Activated CD4-positive, alpha-beta memory T cell treated with anti-CD3 and anti-CD28 coated beads, Interleukin-2, amount 10 ng/mL, durations not matched to agents 7 days and 5 days (primary cell): ENCODE results near the gene KRT2. TPM values are rescaled to one million over a fixed set of nuclear protein-coding genes. Genes with fewer than 3 reads are reported as not detected.
"Not testable (repeated sequence)": the region's sequence is repeated elsewhere in the genome, so short reads cannot be mapped to it uniquely, and the experiment has no call there.

Experiments used
- CTCF ChIA-PET: fragments of 350-600 bp; sonication (Branson Sonifier 250); formaldehyde crosslinking; loops from one replicate; lab custom pipeline; 2021; ENCODE audit warnings: antibody characterized with exemption, inconsistent platforms; lab: Charles Lee
- POLR2A ChIA-PET: fragments of 350-600 bp; sonication (Branson Sonifier 250); formaldehyde crosslinking; loops from one replicate; lab custom pipeline; 2021; ENCODE audit warnings: antibody characterized with exemption; lab: Charles Lee
- DNase-seq: peaks from one replicate; pipeline ENCODE4 v3.0.0-alpha.2; 2020
- H3K27ac Mint-ChIP-seq: one replicate; pipeline ENCODE4 v1.8.0; 2021; ENCODE audit warnings: mild to moderate bottlenecking, mixed read lengths
- H3K27me3 Mint-ChIP-seq: one replicate; pipeline ENCODE4 v1.8.0; 2021; ENCODE audit warnings: mixed read lengths
- H3K36me3 Mint-ChIP-seq: one replicate; pipeline ENCODE4 v1.8.0; 2021; ENCODE audit warnings: low read depth, mixed read lengths
- H3K4me1 Mint-ChIP-seq: one replicate; pipeline ENCODE4 v1.8.0; 2021; ENCODE audit warnings: mixed read lengths
- H3K4me3 Mint-ChIP-seq: one replicate; pipeline ENCODE4 v1.8.0; 2021; ENCODE audit warnings: mild to moderate bottlenecking, mixed read lengths
- H3K9me3 Mint-ChIP-seq: one replicate; pipeline ENCODE4 v1.8.0; 2021; ENCODE audit warnings: mixed read lengths
- total RNA-seq, 2 experiments: library from RNA; stranded (reverse); gene quantifications; one replicate each; pipeline ENCODE4 v1.2.3, GENCODE V29; 2021

Gene KRT2
- total RNA-seq, 2 experiments from 2014 or later = not detected

- no peak for DNase-seq
- H3K9me3 Mint-ChIP-seq = no peaks in the 10 kb centered on the region
- H3K27ac Mint-ChIP-seq = no peak overlapping the region
- H3K36me3 Mint-ChIP-seq = no peaks in the 10 kb centered on the region
- no peaks in the 10 kb centered on the region for H3K4me1 Mint-ChIP-seq
- CTCF ChIA-PET = no interaction called here
- peaks cover 21% of the 10 kb centered on the region for H3K27me3 Mint-ChIP-seq
- POLR2A ChIA-PET = no interaction called here
- H3K4me3 Mint-ChIP-seq = no peak overlapping the region
Observed at GRCh38 chr12:52670961-52671360, 18.9 kb upstream of the KRT2 start.

GRCh38 chr12:52670506-52670905, 18.5 kb upstream of the KRT2 start:
- DNase-seq = no peak
- CTCF ChIA-PET = no interaction called here
- Mint-ChIP-seq H3K27ac (no peak overlapping the region), H3K4me1 (no peaks in the 10 kb centered on the region), H3K9me3 (no peaks in the 10 kb centered on the region), H3K36me3 (no peaks in the 10 kb centered on the region), H3K27me3 (peaks cover 18% of the 10 kb centered on the region), H3K4me3 (no peak overlapping the region)
- POLR2A ChIA-PET = no interaction called here

GRCh38 chr12:52669941-52670340, 17.9 kb upstream of the KRT2 start:
- CTCF ChIA-PET, H3K4me3 Mint-ChIP-seq, H3K4me1 Mint-ChIP-seq, POLR2A ChIA-PET, H3K9me3 Mint-ChIP-seq, DNase-seq, H3K36me3 Mint-ChIP-seq, H3K27ac Mint-ChIP-seq: not testable (repeated sequence)
- peaks cover 18% of the 10 kb centered on the region for H3K27me3 Mint-ChIP-seq

GRCh38 chr12:52669426-52669825, 17.4 kb upstream of the KRT2 start:
- CTCF ChIA-PET = no interaction called here
- no peak overlapping the region for H3K4me3 Mint-ChIP-seq
- H3K9me3 Mint-ChIP-seq = no peaks in the 10 kb centered on the region
- H3K36me3 Mint-ChIP-seq = no peaks in the 10 kb centered on the region
- peaks cover 18% of the 10 kb centered on the region for H3K27me3 Mint-ChIP-seq
- no peak for DNase-seq
- no peak overlapping the region for H3K27ac Mint-ChIP-seq
- H3K4me1 Mint-ChIP-seq = no peaks in the 10 kb centered on the region
- POLR2A ChIA-PET = no interaction called here

GRCh38 chr12:52667931-52668330, 15.9 kb upstream of the KRT2 start:
- no peak for DNase-seq
- ChIA-PET CTCF (no interaction called here), POLR2A (interaction anchor here (0.8 kb wide), 1 partner anchor 153 kb away, joined by 3 read pairs; no protein-coding TSS in a partner anchor)
- peaks cover 22% of the 10 kb centered on the region for H3K27me3 Mint-ChIP-seq
- H3K4me1 Mint-ChIP-seq = no peaks in the 10 kb centered on the region
- no peak overlapping the region for H3K4me3 Mint-ChIP-seq
- no peaks in the 10 kb centered on the region for H3K9me3 Mint-ChIP-seq
- no peaks in the 10 kb centered on the region for H3K36me3 Mint-ChIP-seq
- H3K27ac Mint-ChIP-seq = no peak overlapping the region

GRCh38 chr12:52667509-52667908, 15.5 kb upstream of the KRT2 start:
- peaks cover 2% of the 10 kb centered on the region for H3K4me1 Mint-ChIP-seq
- ChIA-PET POLR2A (no interaction called here), CTCF (no interaction called here)
- no peaks in the 10 kb centered on the region for H3K36me3 Mint-ChIP-seq
- no peak overlapping the region for H3K27ac Mint-ChIP-seq
- no peaks in the 10 kb centered on the region for H3K9me3 Mint-ChIP-seq
- peaks cover 22% of the 10 kb centered on the region for H3K27me3 Mint-ChIP-seq
- no peak for DNase-seq
- no peak overlapping the region for H3K4me3 Mint-ChIP-seq

- DNase-seq = no peak
- ChIA-PET POLR2A (no interaction called here), CTCF (interaction anchor here (0.6 to 1.4 kb wide), 2 partner anchors 218 to 290 kb away, joined by 3 to 4 read pairs; no protein-coding TSS in a partner anchor)
- no peaks in the 10 kb centered on the region for H3K9me3 Mint-ChIP-seq
- H3K4me1 Mint-ChIP-seq = peaks cover 10% of the 10 kb centered on the region
- peaks cover 24% of the 10 kb centered on the region for H3K27me3 Mint-ChIP-seq
- H3K4me3 Mint-ChIP-seq = no peak overlapping the region
- H3K27ac Mint-ChIP-seq = no peak overlapping the region
- no peaks in the 10 kb centered on the region for H3K36me3 Mint-ChIP-seq
Observed at GRCh38 chr12:52666471-52666870, 14.5 kb upstream of the KRT2 start.

GRCh38 chr12:52663420-52663819, 11.4 kb upstream of the KRT2 start:
- Mint-ChIP-seq H3K9me3 (no peaks in the 10 kb centered on the region), H3K36me3 (no peaks in the 10 kb centered on the region), H3K27me3 (peaks cover 22% of the 10 kb centered on the region), H3K4me1 (peaks cover 10% of the 10 kb centered on the region), H3K27ac (no peak overlapping the region), H3K4me3 (no peak overlapping the region)
- ChIA-PET POLR2A (no interaction called here), CTCF (no interaction called here)
- DNase-seq = no peak

- POLR2A ChIA-PET = no interaction called here
- no peaks in the 10 kb centered on the region for H3K9me3 Mint-ChIP-seq
- CTCF ChIA-PET = no interaction called here
- no peak for DNase-seq
- H3K36me3 Mint-ChIP-seq = no peaks in the 10 kb centered on the region
- H3K4me3 Mint-ChIP-seq = no peak overlapping the region
- H3K4me1 Mint-ChIP-seq = peaks cover 10% of the 10 kb centered on the region
- no peak overlapping the region for H3K27ac Mint-ChIP-seq
- peaks cover 19% of the 10 kb centered on the region for H3K27me3 Mint-ChIP-seq
Observed at GRCh38 chr12:52662918-52663229, 10.9 kb upstream of the KRT2 start.

- Mint-ChIP-seq H3K9me3 (no peaks in the 10 kb centered on the region), H3K36me3 (no peaks in the 10 kb centered on the region), H3K4me3 (no peak overlapping the region), H3K4me1 (peaks cover 10% of the 10 kb centered on the region), H3K27me3 (peaks cover 17% of the 10 kb centered on the region), H3K27ac (no peak overlapping the region)
- no peak for DNase-seq
- CTCF ChIA-PET = no interaction called here
- POLR2A ChIA-PET = no interaction called here
Observed at GRCh38 chr12:52662093-52662917, 10.3 kb upstream of the KRT2 start.

GRCh38 chr12:52661668-52662067, 9.7 kb upstream of the KRT2 start:
- CTCF ChIA-PET = no interaction called here
- Mint-ChIP-seq H3K27ac (no peak overlapping the region), H3K36me3 (no peaks in the 10 kb centered on the region), H3K4me1 (peaks cover 10% of the 10 kb centered on the region), H3K27me3 (peaks cover 18% of the 10 kb centered on the region), H3K4me3 (no peak overlapping the region), H3K9me3 (no peaks in the 10 kb centered on the region)
- DNase-seq = no peak
- POLR2A ChIA-PET = no interaction called here

- Mint-ChIP-seq H3K4me3 (no peak overlapping the region), H3K36me3 (no peaks in the 10 kb centered on the region), H3K4me1 (peaks cover 10% of the 10 kb centered on the region), H3K9me3 (no peaks in the 10 kb centered on the region), H3K27ac (no peak overlapping the region), H3K27me3 (peaks cover 20% of the 10 kb centered on the region)
- CTCF ChIA-PET = no interaction called here
- POLR2A ChIA-PET = no interaction called here
- DNase-seq = no peak
Observed at GRCh38 chr12:52660934-52661499, 9.0 kb upstream of the KRT2 start.

- Mint-ChIP-seq H3K27me3 (peaks cover 26% of the 10 kb centered on the region), H3K4me1 (peaks cover 10% of the 10 kb centered on the region), H3K4me3 (no peak overlapping the region), H3K9me3 (no peaks in the 10 kb centered on the region), H3K27ac (no peak overlapping the region), H3K36me3 (no peaks in the 10 kb centered on the region)
- DNase-seq = no peak
- ChIA-PET CTCF (no interaction called here), POLR2A (no interaction called here)
Observed at GRCh38 chr12:52659951-52660350, 7.9 kb upstream of the KRT2 start.

- H3K36me3 Mint-ChIP-seq = no peaks in the 10 kb centered on the region
- no peak overlapping the region for H3K4me3 Mint-ChIP-seq
- no peak overlapping the region for H3K27ac Mint-ChIP-seq
- DNase-seq = no peak
- peaks cover 31% of the 10 kb centered on the region for H3K27me3 Mint-ChIP-seq
- CTCF ChIA-PET = no interaction called here
- H3K4me1 Mint-ChIP-seq = peaks cover 10% of the 10 kb centered on the region
- POLR2A ChIA-PET = no interaction called here
- no peaks in the 10 kb centered on the region for H3K9me3 Mint-ChIP-seq
Observed at GRCh38 chr12:52659395-52659794, 7.4 kb upstream of the KRT2 start.
